Femur (tissue), 1 donor: ENCODE data around the gene RNF123.

Experiments used
- DNase-seq: peaks from one replicate; pipeline ENCODE4 v3.0.0-alpha.2; 2017

The RNF123 gene

DNA sequence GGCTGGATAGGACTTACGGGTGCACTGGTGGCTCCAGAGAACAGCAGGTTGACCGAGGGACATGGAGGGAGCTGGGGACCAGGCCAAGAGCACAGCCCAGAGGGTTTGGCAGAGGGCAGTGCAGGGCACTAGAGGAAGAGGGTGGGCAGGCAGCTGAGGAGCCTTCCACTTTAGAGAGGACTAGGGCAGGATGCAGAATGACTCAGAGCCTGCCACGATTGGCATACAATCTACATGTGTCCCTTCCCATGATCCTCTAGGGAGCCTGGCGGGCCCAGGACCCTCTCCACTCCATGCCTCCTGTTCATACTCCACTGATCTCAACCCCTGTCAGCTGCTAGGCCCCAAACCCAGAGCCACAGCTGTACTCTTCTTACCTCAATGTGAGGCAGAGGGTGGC lies 29.6 kb upstream of the RNF123 start:
- DNase-seq = no peak

DNA sequence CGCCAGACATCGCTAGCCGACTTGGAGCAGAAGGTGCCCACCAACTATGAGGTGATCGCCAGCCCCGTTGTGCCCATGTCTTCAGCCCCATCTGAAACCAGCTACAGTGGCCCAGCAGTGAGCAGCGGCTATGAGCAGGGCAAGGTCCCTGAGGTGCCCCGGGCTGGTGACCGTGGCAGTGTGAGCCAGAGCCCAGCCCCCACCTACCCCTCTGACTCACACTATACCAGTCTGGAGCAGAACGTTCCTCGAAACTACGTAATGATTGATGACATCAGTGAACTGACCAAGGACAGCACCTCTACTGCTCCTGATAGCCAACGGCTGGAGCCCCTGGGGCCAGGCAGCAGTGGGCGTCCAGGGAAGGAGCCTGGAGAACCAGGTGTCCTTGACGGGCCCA lies 28.1 kb upstream of the RNF123 start:
- no peak for DNase-seq

- no peak for DNase-seq
These were observed 27.3 kb upstream of the RNF123 start for GRCh38 chr3:49662021-49662420.

- no peak for DNase-seq
These were observed 26.5 kb upstream of the RNF123 start for GRCh38 chr3:49662720-49663413.

GRCh38 chr3:49663831-49664230 lies 25.5 kb upstream of the RNF123 start:
- DNase-seq = no peak

DNA sequence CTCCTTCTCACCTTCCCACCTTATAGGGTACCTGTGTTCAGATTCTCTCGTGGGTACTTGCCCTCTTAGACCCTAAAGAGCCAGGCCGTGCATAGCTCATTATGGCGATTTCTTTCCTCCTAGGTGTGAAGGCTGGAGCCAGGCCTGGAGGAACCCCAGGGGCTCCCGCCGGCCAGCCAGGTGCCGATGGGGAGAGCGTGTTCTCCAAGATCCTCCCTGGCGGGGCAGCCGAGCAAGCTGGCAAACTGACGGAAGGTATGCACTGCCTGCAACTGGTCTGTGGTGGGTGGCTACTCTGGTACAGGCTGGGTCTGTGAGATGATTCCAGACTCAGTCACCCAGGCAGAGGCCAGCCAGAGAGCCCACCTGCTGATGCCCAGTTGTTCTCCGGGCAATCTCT lies 25.1 kb upstream of the RNF123 start:
- DNase-seq = no peak

DNA sequence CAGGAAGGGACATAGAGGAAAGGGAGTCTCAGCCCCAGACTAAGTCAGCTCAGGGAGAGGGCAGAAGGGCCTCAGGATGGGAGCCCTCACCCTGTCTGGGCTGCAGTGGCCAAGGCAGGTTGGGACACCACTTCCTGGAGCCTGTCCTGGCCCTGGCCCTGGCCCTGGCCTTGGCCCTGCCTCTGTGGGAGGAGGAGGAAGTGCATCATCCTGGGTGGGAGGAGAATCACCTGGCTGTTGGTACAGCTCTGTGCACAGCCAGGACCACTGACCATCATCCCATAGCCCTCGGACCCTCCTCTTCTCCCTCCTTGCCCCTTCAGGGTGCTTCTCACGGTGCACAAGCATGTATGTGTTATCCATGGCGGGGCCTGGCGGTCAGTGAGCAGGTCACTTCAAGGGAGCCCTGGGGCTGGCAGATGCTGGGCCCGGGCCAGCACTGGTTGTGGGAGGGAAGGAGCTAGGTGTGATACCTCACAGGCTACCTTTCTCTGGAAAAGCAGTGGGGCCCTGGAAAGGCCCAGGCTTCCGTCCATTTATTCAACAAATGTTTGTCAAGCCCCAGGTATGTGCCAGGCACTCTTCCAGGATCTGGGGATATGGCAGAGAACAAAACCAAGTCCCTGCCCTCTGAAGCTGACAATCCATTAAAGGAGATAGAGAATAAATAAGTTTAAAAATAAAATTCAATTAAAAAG lies 23.4 kb upstream of the RNF123 start:
- no peak for DNase-seq

DNA sequence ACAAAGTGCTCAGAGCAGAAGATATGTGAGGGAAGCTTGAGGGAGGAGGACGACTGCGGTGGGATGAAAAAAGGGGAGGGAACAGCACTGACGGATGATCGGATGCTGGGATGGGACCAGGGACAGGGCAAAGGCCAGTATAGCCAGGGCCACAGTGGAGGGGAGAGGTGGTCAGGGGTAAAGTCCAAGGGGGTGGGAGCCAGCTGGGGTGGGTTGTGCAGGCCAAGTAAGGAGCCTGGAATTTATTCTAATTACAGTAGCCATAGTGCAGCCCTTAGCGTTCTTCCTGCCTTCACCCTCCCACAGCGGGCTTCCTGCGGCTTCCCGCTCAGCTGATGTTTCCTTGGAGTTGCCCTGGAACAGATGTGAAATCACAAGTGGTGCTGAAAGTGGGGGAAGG lies 22.8 kb upstream of the RNF123 start:
- DNase-seq = peak; percentile 55

- DNase-seq = no peak
These were observed 21.5 kb upstream of the RNF123 start for GRCh38 chr3:49667701-49668413.

DNA sequence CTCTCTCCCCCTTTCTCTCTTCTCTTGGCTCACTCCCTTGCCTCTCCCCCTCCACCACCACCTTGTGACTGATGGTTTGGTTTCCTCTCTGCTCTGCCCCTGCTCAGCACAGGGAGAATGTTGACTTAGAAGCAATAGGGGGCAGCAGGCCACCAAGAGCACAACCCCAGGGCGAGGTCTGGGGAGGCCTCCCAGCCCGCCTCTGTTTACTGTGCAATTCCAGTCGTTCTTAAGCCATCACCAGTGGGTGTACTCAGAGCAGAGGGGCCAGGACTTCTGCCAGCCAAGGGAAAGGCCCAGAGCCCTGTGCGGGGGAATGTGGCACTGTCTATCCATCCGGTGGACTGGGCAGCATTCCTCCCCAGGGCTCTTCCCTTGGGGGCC lies 21.0 kb upstream of the RNF123 start:
- no peak for DNase-seq

GRCh38 chr3:49668861-49669260 lies 20.5 kb upstream of the RNF123 start:
- no peak for DNase-seq

DNA sequence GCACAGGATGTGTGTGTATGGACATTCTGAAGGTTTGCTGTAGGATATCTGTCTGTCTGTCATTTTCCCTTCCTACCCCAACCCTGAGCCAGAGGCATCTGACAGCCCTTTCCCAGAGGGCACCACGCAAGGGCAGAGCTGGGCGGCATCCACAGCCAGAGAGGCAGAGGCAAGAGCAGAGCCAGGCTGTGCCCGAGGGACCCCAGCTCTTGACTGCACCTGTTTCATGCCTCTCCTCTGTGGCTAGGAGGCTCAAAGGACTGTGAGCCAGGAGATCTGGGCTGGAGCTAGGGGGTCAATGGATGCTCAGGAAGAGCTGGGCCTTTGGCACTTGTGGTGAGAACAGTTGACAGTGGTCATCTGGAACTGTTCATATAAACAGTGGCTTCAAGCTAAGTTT lies 20.0 kb upstream of the RNF123 start:
- no peak for DNase-seq

- DNase-seq = no peak
These were observed 18.4 kb upstream of the RNF123 start for GRCh38 chr3:49670940-49671290.

DNA sequence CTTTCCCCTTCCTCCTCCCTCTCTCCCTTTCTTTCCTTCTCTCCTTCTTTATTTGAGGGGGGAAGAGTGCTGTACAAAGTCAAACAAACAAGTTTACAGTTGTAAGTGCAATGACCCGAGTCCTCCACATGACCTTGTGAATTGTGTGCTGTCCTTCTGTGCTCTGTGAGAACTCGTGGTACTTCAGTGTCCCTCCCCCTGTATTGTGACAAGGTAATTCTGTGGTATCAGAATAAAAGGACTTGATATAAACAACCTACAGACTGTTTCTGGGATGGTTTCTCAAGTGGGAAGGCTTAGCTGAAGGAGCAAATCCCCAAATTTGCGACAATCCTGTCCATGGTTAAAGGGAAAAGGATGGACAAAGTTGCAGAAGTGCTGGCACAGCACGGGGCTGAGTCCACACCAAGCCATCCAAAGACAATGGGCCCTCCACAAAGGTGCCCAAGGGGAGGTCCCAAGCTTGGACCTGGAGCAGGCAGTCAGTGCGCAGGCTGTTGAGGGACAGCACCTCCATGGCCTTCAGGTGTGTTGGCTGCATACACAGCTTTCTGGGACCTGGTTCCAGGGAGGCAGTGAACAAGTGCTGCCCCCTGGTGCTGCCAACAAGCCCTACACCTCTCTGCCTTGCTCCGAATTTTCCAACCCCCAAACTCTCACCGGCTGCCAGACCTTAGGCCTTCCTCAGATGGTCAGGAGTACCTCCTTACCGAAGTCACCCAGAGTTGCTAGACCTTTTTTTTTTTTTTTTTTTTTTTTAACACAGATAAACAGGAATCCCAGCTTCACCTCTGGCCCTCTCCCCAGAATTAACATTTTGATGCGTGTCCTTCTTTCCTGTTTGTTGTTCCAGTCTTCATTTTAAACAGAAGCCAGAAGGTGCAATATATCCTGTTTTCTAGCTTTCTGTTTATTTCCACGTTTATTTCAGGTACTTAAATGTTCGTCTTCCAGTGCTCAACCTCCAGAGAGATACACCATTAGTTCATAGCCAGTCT lies 17.8 kb upstream of the RNF123 start:
- peak; percentile 81 for DNase-seq

- no peak for DNase-seq
These were observed 16.1 kb upstream of the RNF123 start for GRCh38 chr3:49673121-49673714.

DNA sequence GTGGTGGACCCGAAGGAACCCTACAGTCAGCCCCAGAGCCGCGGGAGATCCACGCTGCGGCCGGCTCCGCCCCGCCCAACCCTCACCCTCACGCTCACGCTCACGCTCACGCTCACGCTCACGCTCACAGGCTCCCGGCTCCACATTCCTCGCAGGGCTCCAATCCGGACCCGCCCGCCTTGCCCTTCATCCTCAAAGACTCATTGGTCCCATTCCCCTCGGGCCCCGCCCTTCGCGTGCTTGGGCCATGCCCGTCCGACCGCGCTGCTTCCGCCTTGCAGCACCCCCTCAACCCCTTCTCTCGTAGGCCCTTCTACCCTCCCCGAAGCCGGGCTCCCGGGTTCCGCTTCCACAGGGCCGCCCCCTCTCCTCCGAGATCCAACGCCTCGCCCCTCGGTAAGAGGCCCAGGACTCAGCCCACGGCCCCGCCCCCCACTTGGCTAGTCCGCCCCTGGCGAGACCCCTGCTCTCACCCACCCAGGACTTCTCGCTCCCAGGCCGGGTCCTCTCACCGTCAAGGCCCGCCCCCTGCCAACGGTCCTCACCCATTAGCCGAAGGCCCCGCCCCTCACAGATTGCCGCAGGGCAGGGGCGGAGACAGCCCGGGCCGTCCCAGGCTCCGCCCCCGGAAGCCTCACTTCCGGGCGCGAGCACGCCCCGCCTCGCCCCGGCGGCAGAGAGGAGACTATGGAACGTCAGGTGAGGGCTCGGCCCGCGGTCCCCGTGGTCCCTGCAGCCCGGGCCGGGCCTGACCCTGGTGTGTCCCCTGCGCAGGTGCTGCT lies 15.5 kb upstream of the RNF123 start, which contains the start of gene APEH:
Gene APEH, plus strand, starts transcription at position 637 of the 782 bp plus-strand sequence. Its CDS starts 51 bp downstream, at position 688.
- peak; percentile 96 for DNase-seq

GRCh38 chr3:49674497-49674983 lies 14.8 kb upstream of the RNF123 start:
- no peak for DNase-seq

DNA sequence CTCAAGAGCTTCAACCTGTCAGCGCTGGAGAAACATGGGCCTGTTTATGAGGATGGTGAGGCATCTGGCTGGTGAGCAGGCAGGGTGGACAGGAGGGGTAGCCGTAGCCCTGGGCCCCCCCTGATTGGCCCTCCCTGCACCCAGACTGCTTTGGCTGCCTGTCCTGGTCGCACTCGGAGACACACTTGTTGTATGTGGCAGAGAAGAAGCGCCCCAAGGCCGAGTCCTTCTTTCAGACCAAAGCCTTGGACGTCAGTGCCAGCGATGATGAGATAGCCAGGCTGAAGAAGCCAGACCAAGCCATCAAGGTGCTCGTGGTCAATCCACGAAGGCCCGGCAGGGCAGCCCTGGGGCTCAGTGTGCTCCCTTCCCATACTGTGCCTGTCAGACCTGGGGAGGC lies 13.4 kb upstream of the RNF123 start:
- DNase-seq = no peak

GRCh38 chr3:49680493-49681231 lies 8.7 kb upstream of the RNF123 start:
- DNase-seq = no peak

DNA sequence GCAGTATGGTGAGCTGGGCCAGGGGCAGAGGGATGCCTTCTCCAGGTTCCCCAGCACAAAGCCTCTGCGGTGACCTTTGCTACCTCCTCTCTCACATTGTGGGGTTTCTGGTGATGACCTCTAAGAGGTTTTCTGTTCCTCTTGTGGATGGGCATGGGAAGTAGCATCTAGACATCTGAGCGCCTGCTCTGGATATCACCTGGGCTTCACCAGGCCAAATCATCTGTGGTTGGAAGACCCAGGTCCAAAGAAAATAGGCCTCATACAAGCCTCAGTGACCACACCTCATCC lies 8.2 kb upstream of the RNF123 start:
- DNase-seq = no peak

DNA sequence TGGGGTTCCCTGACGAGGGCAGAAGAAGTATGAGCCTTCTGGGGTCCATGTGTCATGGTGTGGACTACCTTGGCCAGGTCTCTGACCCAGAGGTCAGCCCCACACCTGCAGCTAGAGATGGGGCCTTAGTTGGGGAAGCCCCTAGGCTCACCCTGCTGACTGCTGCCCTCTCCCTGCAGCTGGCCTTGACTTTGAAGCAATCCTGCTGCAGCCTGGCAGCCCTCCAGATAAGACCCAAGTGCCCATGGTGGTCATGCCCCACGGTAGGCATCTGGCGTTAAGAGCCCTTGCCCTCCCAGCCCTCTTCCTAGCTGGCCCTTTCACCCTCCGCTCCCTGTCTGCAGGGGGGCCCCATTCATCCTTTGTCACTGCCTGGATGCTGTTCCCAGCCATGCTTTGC lies 7.8 kb upstream of the RNF123 start:
- no peak for DNase-seq
